ENCODE results near the gene LEO1.
"Not testable (repeated sequence)": the region's sequence is repeated elsewhere in the genome, so short reads cannot be mapped to it uniquely, and the experiment has no call there.

LEO1 gene

DNA sequence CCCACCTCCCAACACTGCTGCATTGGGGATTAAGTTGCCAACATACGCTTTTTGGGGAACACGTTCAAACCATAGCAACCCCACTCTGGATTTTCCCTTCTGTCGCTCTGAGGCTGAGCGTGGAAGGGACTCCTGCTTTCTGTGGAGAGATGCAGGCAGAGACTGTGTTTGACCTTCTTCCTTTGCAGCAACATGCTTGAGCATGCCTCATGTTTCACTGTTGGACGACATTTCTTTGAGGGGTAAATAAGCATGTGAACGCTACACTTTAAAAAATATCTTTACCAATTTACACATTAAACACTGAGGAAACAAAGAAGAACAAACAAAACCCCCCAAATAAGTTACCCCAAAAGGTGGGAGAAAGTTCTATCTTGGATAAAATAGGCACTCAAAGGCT, 33.2 kb upstream of the LEO1 start:
- no peaks in the 10 kb centered on the region for H3K9me3 ChIP-seq
- no peaks in the 10 kb centered on the region for H3K4me1 ChIP-seq
- TF ChIP-seq CTCF (IDR thresholded peaks at IDR 0.05; ENCODE audit: low read depth, low read length) = no peak
- no peak for DNase-seq
- H3K27me3 ChIP-seq = no peaks in the 10 kb centered on the region
- no peak overlapping the region for H3K4me3 ChIP-seq (ENCODE audit: low read depth, low read length)
- no peaks in the 10 kb centered on the region for H3K36me3 ChIP-seq

GRCh38 chr15:52003710-52004109, 32.1 kb upstream of the LEO1 start:
- TF ChIP-seq CTCF (IDR thresholded peaks at IDR 0.05; ENCODE audit: low read depth, low read length) = no peak
- DNase-seq = no peak
- no peaks in the 10 kb centered on the region for H3K9me3 ChIP-seq
- no peak overlapping the region for H3K4me3 ChIP-seq (ENCODE audit: low read depth, low read length)
- no peaks in the 10 kb centered on the region for H3K36me3 ChIP-seq
- no peaks in the 10 kb centered on the region for H3K4me1 ChIP-seq
- H3K27me3 ChIP-seq = no peaks in the 10 kb centered on the region

DNA sequence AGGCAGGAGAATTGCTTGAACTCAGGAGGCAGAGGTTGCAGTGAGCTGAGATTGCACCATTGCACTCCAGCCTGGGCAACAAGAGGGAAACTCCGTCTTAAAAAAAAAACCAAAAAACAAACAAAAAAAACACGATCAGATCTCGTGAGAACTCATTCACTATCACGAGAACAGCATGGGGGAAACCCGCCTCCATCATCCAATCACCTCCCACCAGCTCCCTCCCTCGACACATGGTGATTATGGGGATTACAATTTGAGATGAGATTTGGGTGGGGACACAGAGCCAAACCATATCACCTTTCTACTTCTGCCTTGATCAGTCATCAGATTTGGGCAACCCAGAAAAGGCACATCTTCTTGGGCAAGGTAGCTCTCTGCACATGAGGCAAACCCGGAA, 31.5 kb upstream of the LEO1 start:
- H3K4me1 ChIP-seq; H3K36me3 ChIP-seq; DNase-seq; H3K27me3 ChIP-seq; H3K4me3 ChIP-seq (ENCODE audit: low read depth, low read length); H3K9me3 ChIP-seq: not testable (repeated sequence)

DNA sequence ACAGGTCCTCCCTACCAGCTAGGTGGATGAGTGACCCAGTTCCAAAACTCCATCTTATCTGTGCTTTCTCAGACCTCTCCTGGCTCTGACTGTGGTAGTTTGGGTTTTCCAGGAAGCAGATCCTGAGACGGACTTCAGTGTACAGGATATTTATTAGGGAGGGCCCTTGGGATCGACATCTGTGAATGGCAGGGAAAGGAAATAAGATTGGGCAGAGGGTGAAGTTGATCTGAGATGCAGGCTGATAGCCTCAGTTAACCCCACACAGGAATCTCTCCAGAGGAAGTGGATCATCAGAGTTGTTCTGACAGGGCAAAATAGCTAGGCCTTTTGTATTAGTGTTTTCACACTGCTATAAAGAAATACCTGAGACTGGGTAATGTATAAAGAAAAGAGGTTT, 30.8 kb upstream of the LEO1 start:
- Histone ChIP-seq H3K4me1 (no peaks in the 10 kb centered on the region), H3K36me3 (no peaks in the 10 kb centered on the region), H3K27me3 (no peaks in the 10 kb centered on the region), H3K9me3 (no peaks in the 10 kb centered on the region), H3K4me3 (ENCODE audit: low read depth, low read length) (no peak overlapping the region)
- TF ChIP-seq CTCF (IDR thresholded peaks at IDR 0.05; ENCODE audit: low read depth, low read length) = no peak
- DNase-seq = no peak

DNA sequence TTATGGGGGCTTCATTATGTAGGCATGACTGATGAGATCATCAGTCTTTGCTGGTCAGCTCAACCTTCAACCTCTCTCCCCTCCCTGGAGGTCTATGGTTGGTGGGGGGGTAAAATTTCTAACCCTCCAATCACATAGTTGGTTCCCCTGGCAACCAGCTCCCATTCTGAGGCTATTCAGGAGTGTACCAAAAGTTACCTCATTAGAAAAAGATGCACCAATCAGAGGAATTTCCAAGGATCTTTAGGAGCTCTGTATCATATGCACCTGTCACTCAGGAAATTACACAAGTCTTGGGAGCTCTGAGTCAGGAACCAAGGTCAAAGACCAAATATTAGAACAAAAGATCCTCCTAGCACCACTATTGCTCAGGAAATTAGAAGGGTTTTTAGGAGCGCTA, 21.4 kb upstream of the LEO1 start:
- Histone ChIP-seq H3K4me1 (no peaks in the 10 kb centered on the region), H3K27me3 (no peaks in the 10 kb centered on the region), H3K4me3 (ENCODE audit: low read depth, low read length) (no peak overlapping the region), H3K36me3 (no peaks in the 10 kb centered on the region), H3K9me3 (no peaks in the 10 kb centered on the region)
- TF ChIP-seq CTCF (IDR thresholded peaks at IDR 0.05; ENCODE audit: low read depth, low read length) = no peak
- DNase-seq = no peak

DNA sequence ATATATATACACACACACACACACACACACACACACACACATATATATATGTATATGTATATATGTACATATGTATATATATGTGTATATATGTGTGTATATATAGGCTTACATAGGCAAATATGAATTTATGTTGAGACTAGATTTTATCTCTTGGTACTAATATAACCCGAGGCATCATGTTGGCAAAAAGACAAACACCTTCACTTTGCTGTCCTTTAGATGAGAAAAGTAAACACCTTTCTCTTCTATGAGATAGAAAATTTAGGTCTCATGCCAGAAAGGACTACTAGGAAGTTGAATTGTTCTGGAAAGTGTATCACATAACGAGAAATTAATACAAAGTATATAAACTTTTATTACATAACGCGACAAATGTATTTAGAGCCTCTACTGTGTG, 19.6 kb upstream of the LEO1 start:
- no peak for DNase-seq

More for the DNA sequence above, 19.6 kb upstream of the LEO1 start:
- H3K9me3 ChIP-seq = no peaks in the 10 kb centered on the region
- no peak for TF ChIP-seq CTCF (IDR thresholded peaks at IDR 0.05; ENCODE audit: low read depth, low read length)
- no peaks in the 10 kb centered on the region for H3K27me3 ChIP-seq
- H3K36me3 ChIP-seq = no peaks in the 10 kb centered on the region
- no peaks in the 10 kb centered on the region for H3K4me1 ChIP-seq
- no peak overlapping the region for H3K4me3 ChIP-seq (ENCODE audit: low read depth, low read length)

All from BE2C (cell line).